Endothelial cell (in vitro differentiated cells): ENCODE data around the gene UBAP1L. TPM values are rescaled to one million over a fixed set of nuclear protein-coding genes. Genes with fewer than 3 reads are reported as not detected.

Source experiments
- DNase-seq: peaks from one replicate; pipeline ENCODE4 v3.0.0; 2021; ENCODE audit warnings: low spot score
- H3K27ac Mint-ChIP-seq: one replicate; pipeline ENCODE4 v1.8.0; 2021; ENCODE audit warnings: mixed read lengths, inconsistent platforms; ENCODE audit not compliant: unreplicated experiment
- H3K27me3 Mint-ChIP-seq: one replicate; pipeline ENCODE4 v1.8.0; 2021; ENCODE audit warnings: mild to moderate bottlenecking, moderate library complexity, mixed read lengths, inconsistent platforms; ENCODE audit not compliant: unreplicated experiment
- H3K36me3 Mint-ChIP-seq: one replicate; pipeline ENCODE4 v1.8.0; 2021; ENCODE audit warnings: mild to moderate bottlenecking, low read depth, mixed read lengths, inconsistent platforms; ENCODE audit not compliant: unreplicated experiment
- H3K4me1 Mint-ChIP-seq: one replicate; pipeline ENCODE4 v1.8.0; 2021; ENCODE audit warnings: mild to moderate bottlenecking, mixed read lengths, inconsistent platforms; ENCODE audit not compliant: unreplicated experiment
- H3K4me3 Mint-ChIP-seq: one replicate; pipeline ENCODE4 v1.8.0; 2021; ENCODE audit warnings: mild to moderate bottlenecking, mixed read lengths, inconsistent platforms; ENCODE audit not compliant: unreplicated experiment
- H3K9me3 Mint-ChIP-seq: one replicate; pipeline ENCODE4 v1.8.0; 2021; ENCODE audit warnings: mixed read lengths, inconsistent platforms; ENCODE audit not compliant: unreplicated experiment
- total RNA-seq: library from RNA; stranded (reverse); fragmentation: NEBNext Ultra II Directional; extraction: Animal tissue kit (Norgen Biotek cat#: 25700); gene quantifications from one replicate; pipeline ENCODE4 v1.2.1, GENCODE V29; 2021; ENCODE audit not compliant: unreplicated experiment
- TF ChIP-seq, protein P1 (sequence below): fragments of 200-600 bp; sonication (generic); IDR thresholded peaks from one replicate; pipeline ENCODE4 v1.5.0; 2021; ENCODE audit warnings: antibody characterized with exemption; ENCODE audit not compliant: unreplicated experiment

The UBAP1L gene
- total RNA-seq, 1 donor from 2014 or later = 1.8 TPM

- TF ChIP-seq, protein P1, sequence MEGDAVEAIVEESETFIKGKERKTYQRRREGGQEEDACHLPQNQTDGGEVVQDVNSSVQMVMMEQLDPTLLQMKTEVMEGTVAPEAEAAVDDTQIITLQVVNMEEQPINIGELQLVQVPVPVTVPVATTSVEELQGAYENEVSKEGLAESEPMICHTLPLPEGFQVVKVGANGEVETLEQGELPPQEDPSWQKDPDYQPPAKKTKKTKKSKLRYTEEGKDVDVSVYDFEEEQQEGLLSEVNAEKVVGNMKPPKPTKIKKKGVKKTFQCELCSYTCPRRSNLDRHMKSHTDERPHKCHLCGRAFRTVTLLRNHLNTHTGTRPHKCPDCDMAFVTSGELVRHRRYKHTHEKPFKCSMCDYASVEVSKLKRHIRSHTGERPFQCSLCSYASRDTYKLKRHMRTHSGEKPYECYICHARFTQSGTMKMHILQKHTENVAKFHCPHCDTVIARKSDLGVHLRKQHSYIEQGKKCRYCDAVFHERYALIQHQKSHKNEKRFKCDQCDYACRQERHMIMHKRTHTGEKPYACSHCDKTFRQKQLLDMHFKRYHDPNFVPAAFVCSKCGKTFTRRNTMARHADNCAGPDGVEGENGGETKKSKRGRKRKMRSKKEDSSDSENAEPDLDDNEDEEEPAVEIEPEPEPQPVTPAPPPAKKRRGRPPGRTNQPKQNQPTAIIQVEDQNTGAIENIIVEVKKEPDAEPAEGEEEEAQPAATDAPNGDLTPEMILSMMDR = no peak
- no peak overlapping the region for H3K4me3 Mint-ChIP-seq
- H3K9me3 Mint-ChIP-seq = no peaks in the 10 kb centered on the region
- no peak for DNase-seq
- no peak overlapping the region for H3K27ac Mint-ChIP-seq
- peaks cover 7% of the 10 kb centered on the region for H3K27me3 Mint-ChIP-seq
- H3K4me1 Mint-ChIP-seq = peaks cover 2% of the 10 kb centered on the region
- H3K36me3 Mint-ChIP-seq = no peaks in the 10 kb centered on the region
These were observed 59.7 kb downstream of the UBAP1L start for GRCh38 chr15:65055201-65055870.

- H3K27me3 Mint-ChIP-seq = peaks cover 7% of the 10 kb centered on the region
- DNase-seq = peak; percentile 85
- TF ChIP-seq, protein P1 = peak; percentile 81
- H3K4me3 Mint-ChIP-seq = no peak overlapping the region
- H3K4me1 Mint-ChIP-seq = peaks cover 6% of the 10 kb centered on the region
- no peaks in the 10 kb centered on the region for H3K36me3 Mint-ChIP-seq
- no peak overlapping the region for H3K27ac Mint-ChIP-seq
- no peaks in the 10 kb centered on the region for H3K9me3 Mint-ChIP-seq
These were observed 60.4 kb downstream of the UBAP1L start for GRCh38 chr15:65054333-65055200.

DNA sequence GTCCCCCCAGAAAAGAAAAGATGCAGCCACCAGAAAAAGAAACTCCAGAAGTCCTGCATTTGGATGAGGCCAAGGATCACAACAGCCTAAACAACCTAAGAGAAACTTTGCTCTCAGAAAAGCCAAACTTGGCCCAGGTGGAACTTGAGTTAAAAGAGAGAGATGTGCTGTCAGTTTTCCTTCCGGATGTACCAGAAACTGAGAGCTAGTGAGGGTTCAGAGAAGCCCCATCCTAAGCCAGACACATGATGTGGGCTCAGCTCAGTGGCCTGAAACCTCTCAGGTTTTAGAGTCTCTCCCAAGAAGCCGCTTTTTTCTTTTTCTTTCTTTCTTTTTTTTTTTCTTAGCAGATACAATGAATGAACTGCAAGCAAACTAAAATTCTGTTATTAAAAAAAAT lies 62.0 kb downstream of the UBAP1L start:
- Mint-ChIP-seq H3K27me3 (peaks cover 9% of the 10 kb centered on the region), H3K9me3 (no peaks in the 10 kb centered on the region), H3K27ac (no peak overlapping the region), H3K36me3 (no peaks in the 10 kb centered on the region), H3K4me3 (no peak overlapping the region), H3K4me1 (peaks cover 7% of the 10 kb centered on the region)
- no peak for DNase-seq
- TF ChIP-seq, protein P1 = no peak

- Mint-ChIP-seq H3K27ac (no peak overlapping the region), H3K9me3 (no peaks in the 10 kb centered on the region), H3K4me3 (no peak overlapping the region), H3K4me1 (peaks cover 7% of the 10 kb centered on the region), H3K36me3 (no peaks in the 10 kb centered on the region), H3K27me3 (peaks cover 9% of the 10 kb centered on the region)
- TF ChIP-seq, protein P1 = no peak
- DNase-seq = no peak
These were observed 63.7 kb downstream of the UBAP1L start for GRCh38 chr15:65051266-65051665.

DNA sequence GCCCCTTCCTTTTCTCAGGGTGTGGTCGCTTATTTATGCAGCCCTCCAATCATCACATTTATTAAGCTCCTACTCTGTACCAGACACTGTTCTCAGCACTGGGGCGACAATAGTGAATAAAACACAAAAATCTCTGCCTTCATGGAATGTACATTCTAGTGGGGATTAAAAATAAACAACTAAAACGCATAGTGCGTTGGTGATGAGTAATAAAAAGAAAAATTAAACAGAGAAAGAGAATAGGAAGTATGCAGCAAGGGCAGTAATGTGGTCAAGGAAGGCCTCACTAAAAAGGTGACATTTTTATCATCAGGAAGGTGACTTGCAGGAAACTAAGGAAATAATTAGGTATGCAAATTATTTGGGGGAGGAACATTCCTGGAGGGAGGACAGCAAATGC lies 64.7 kb downstream of the UBAP1L start:
- Mint-ChIP-seq H3K9me3 (no peaks in the 10 kb centered on the region), H3K27ac (no peak overlapping the region), H3K4me1 (peaks cover 7% of the 10 kb centered on the region), H3K4me3 (peak overlapping the region; percentile 10), H3K36me3 (no peaks in the 10 kb centered on the region), H3K27me3 (peaks cover 6% of the 10 kb centered on the region)
- TF ChIP-seq, protein P1 = no peak
- no peak for DNase-seq
